ENCODE results near the gene NPTX2.

DNA sequence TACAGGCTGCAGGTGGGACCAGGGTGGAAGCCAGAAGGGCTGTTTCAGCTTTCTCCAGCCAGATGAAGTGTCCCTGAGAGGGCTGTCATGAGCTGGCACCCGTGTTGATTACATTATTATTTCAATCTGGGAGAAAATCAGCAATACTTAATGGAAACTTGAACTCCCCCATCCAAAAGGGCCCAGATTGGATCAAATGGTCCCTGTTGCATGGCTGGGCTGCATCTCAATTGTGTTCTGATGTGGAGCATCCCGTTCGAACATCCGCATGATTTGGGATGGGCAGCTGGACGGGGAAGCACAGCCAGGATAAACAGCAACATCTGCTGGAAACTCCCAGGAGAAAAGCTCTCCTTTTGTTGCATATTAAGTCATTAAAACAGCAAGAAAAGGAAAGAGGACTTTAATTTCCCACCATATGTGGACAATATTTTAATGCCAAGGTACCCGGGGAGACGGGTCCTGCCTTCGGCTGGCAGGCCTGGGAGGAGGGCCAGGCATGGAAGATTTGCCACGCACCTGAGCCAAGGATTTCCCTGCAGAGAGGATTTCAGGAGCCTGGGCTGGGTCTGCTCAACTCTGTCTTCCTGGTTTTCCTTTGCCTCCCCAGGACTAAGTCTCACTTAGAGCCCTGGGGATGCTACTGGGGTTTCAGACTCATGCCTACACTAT, 52.4 kb downstream of the NPTX2 start:
- TF ChIP-seq, protein P1, sequence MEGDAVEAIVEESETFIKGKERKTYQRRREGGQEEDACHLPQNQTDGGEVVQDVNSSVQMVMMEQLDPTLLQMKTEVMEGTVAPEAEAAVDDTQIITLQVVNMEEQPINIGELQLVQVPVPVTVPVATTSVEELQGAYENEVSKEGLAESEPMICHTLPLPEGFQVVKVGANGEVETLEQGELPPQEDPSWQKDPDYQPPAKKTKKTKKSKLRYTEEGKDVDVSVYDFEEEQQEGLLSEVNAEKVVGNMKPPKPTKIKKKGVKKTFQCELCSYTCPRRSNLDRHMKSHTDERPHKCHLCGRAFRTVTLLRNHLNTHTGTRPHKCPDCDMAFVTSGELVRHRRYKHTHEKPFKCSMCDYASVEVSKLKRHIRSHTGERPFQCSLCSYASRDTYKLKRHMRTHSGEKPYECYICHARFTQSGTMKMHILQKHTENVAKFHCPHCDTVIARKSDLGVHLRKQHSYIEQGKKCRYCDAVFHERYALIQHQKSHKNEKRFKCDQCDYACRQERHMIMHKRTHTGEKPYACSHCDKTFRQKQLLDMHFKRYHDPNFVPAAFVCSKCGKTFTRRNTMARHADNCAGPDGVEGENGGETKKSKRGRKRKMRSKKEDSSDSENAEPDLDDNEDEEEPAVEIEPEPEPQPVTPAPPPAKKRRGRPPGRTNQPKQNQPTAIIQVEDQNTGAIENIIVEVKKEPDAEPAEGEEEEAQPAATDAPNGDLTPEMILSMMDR (IDR thresholded peaks at IDR 0.05; ENCODE audit: low read depth, low read length) = no peak
- TF ChIP-seq EZH2phosphoT487 (IDR thresholded peaks at IDR 0.05; ENCODE audit: low read depth) = no peak
